HEK293 (cell line): ENCODE results near the gene DLX3.
A peak's percentile ranks its signal among the peaks of the same experiment; 100 is the strongest.

ENCODE experiments used
- CTCF ChIA-PET: fragments of 350-600 bp; formaldehyde crosslinking; extraction: SDS; loops from one replicate; lab custom pipeline; 2021; ENCODE audit warnings: antibody characterized with exemption; lab: Yijun Ruan, JAX
- POLR2A ChIA-PET: fragments of 300-600 bp; formaldehyde crosslinking; extraction: SDS; loops from one replicate; lab custom pipeline; 2020; ENCODE audit warnings: antibody characterized with exemption, inconsistent platforms; lab: Yijun Ruan, JAX
- H3K27ac ChIP-seq: fragments of 200-500 bp; sonication (Bioruptor generic); 2 replicates; pipeline ENCODE4 v1.5.1; 2014; ENCODE audit warnings: low read depth, low read length, control low read depth, inconsistent platforms; ENCODE audit errors: extremely low read depth
- H3K36me3 ChIP-seq, 2 experiments: fragments of 200-500 bp in 1 of 2; sonication (Bioruptor generic) in 1 of 2; 1 replicate in 1 of 2; 2 replicates in 1 of 2; pipeline ENCODE4 v1.5.1; 2014 to 2017; ENCODE audit warnings: inconsistent platforms in 2 of 2, low read length in 2 of 2; ENCODE audit not compliant: control insufficient read depth in 2 of 2, insufficient read depth in 1 of 2
- H3K4me1 ChIP-seq: fragments of 200-500 bp; sonication (Bioruptor generic); 2 replicates; pipeline ENCODE4 v1.5.1; 2014; ENCODE audit warnings: mild to moderate bottlenecking, low read length, inconsistent platforms; ENCODE audit not compliant: control insufficient read depth, insufficient read depth
- H3K4me3 ChIP-seq: 2 replicates; pipeline ENCODE4 v1.5.1; 2011; ENCODE audit warnings: low read depth, mild to moderate bottlenecking, control low read depth, low read length, moderate library complexity
- H3K9me3 ChIP-seq: fragments of 200-500 bp; sonication (Bioruptor generic); 2 replicates; pipeline ENCODE4 v1.5.1; 2014; ENCODE audit warnings: low read depth, low read length, inconsistent platforms; ENCODE audit not compliant: control insufficient read depth, insufficient read depth
- EGR2 ChIP-seq: fragments of 450-650 bp; formaldehyde crosslinking; IDR thresholded peaks from 2 replicates; pipeline ENCODE4 v1.5.1; 2016; ENCODE audit warnings: low read depth, missing biosample characterization, missing genetic modification characterization
- GLIS1 ChIP-seq: fragments of 450-650 bp; formaldehyde crosslinking; IDR thresholded peaks from 2 replicates; pipeline ENCODE4 v1.5.1; 2016; ENCODE audit warnings: missing biosample characterization, missing genetic modification characterization
- HOXD13 ChIP-seq: sonication (generic); formaldehyde crosslinking; IDR thresholded peaks from 2 replicates; pipeline ENCODE4 v1.8.0; 2022; ENCODE audit warnings: missing genetic modification reagents, borderline replicate concordance
- MYNN ChIP-seq: fragments of 450-650 bp; formaldehyde crosslinking; IDR thresholded peaks from 2 replicates; pipeline ENCODE4 v1.5.1; 2016; ENCODE audit warnings: missing biosample characterization, missing genetic modification characterization, borderline replicate concordance
- ZBTB21 ChIP-seq: fragments of 450-650 bp; formaldehyde crosslinking; IDR thresholded peaks from 2 replicates; pipeline ENCODE4 v1.5.1; 2017; ENCODE audit warnings: missing biosample characterization, missing genetic modification characterization
- ZNF146 ChIP-seq: fragments of 450-650 bp; formaldehyde crosslinking; IDR thresholded peaks from 2 replicates; pipeline ENCODE4 v1.5.1; 2016; ENCODE audit warnings: missing biosample characterization, missing genetic modification characterization
- ZNF169 ChIP-seq: fragments of 450-650 bp; formaldehyde crosslinking; IDR thresholded peaks from 2 replicates; pipeline ENCODE4 v1.5.1; 2016; ENCODE audit warnings: missing biosample characterization, missing genetic modification characterization
- ZNF184 ChIP-seq: fragments of 450-650 bp; IDR thresholded peaks from 2 replicates; pipeline ENCODE4 v1.5.1; 2018; ENCODE audit warnings: missing biosample characterization, mild to moderate bottlenecking, missing genetic modification characterization
- ZNF223 ChIP-seq: fragments of 450-650 bp; formaldehyde crosslinking; IDR thresholded peaks from 2 replicates; pipeline ENCODE4 v1.5.1; 2016; ENCODE audit warnings: missing biosample characterization, missing genetic modification characterization
- ZNF23 ChIP-seq: fragments of 450-650 bp; formaldehyde crosslinking; IDR thresholded peaks from 2 replicates; pipeline ENCODE4 v1.5.1; 2016; ENCODE audit warnings: missing biosample characterization, missing genetic modification characterization, borderline replicate concordance
- ZNF335 ChIP-seq: fragments of 450-650 bp; formaldehyde crosslinking; conservative IDR thresholded peaks from 2 replicates; pipeline ENCODE4 v1.5.1; 2016; ENCODE audit warnings: missing biosample characterization, missing genetic modification characterization
- ZNF707 ChIP-seq: fragments of 450-650 bp; formaldehyde crosslinking; IDR thresholded peaks from 2 replicates; pipeline ENCODE4 v1.5.1; 2016; ENCODE audit warnings: missing biosample characterization, missing genetic modification characterization
- ZNF768 ChIP-seq: fragments of 450-650 bp; formaldehyde crosslinking; IDR thresholded peaks from 2 replicates; pipeline ENCODE4 v1.5.1; 2018; ENCODE audit warnings: missing biosample characterization, mild to moderate bottlenecking, missing genetic modification characterization
- TF ChIP-seq, protein P1 (sequence below): fragments of 450-650 bp; formaldehyde crosslinking; IDR thresholded peaks from 2 replicates; pipeline ENCODE4 v1.5.1; 2016; ENCODE audit warnings: missing biosample characterization, missing genetic modification characterization
- TF ChIP-seq, protein P2 (sequence below): fragments of 450-650 bp; formaldehyde crosslinking; IDR thresholded peaks from 2 replicates; pipeline ENCODE4 v1.5.1; 2016; ENCODE audit warnings: missing biosample characterization, missing genetic modification characterization
- TF ChIP-seq, protein P3 (sequence below): fragments of 450-650 bp; formaldehyde crosslinking; IDR thresholded peaks from 2 replicates; pipeline ENCODE4 v1.5.0; 2017; ENCODE audit warnings: missing biosample characterization, missing genetic modification characterization, borderline replicate concordance
- TF ChIP-seq, protein P4 (sequence below): fragments of 450-650 bp; formaldehyde crosslinking; IDR thresholded peaks from 2 replicates; pipeline ENCODE4 v1.5.1; 2016; ENCODE audit warnings: missing biosample characterization, missing genetic modification characterization

DLX3 gene

DNA sequence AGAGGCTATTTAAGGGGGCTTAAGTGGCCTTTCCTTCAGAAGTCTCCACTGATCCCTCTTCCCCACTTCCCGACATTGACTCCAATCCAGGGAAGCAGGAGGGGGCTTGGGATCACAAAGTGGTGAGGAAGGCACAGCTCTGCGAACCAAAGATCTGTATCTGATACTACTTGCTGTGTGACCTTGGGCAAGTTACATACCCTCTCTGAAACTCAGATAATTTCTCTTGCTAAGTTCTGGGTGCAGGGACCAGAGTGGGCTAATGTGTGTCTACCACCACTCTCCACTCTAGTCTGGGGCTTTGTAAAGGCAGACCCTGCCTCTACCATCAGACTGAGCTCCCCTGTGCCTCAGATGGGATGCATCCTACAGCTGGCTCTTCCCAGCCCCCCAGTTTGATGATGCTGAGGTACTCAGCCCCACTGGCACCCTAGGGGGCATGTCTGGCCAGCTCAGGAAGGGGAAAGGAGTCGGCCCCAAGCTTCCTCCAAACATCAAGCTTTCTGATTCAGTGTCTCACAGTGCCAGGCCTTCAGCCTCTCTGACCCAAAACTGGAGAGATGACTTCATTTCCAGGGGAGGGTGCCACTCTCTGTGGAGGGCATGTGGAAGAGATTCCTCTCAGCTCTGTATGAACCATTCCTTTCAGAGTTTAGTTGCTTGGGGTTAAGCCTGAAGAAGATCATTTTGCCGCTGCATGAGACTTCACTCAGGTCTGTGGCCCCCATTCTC, 15.1 kb downstream of the DLX3 start:
- CTCF ChIA-PET: interaction anchor here (0.6 to 9.1 kb wide), 9 partner anchors 9 to 342 kb away, joined by 3 to 112 read pairs (median 5); partner anchors contain the start of genes DLX3 and SLC35B1

DNA sequence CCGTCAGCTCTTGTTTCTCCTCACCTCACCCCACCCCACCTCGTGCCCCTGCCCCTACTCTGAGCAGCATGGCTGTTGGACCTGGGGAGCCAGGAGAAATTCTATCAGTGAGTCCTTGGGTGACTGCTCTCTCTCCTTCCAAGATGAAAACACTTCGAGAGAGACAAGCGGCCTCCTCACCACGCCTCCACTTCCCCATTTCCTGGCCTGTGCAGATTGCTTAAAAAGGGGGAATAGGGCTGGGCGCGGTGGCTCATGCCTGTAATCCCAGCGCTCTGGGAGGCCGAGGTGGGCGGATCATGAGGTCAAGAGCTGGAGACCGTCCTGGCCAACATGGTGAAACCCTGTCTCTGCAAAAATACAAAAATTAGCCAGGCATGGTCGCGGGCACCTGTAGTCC, 16.5 kb downstream of the DLX3 start:
- H3K27ac ChIP-seq: no peak overlapping the region
- peaks cover 35% of the 10 kb centered on the region for H3K4me1 ChIP-seq
- CTCF ChIA-PET: interaction anchor here (0.6 to 9.1 kb wide), 9 partner anchors 8 to 571 kb away, joined by 3 to 112 read pairs (median 4); partner anchors contain the start of gene DLX3
- TF ChIP-seq EGR2 (0 out of 2 replicates have a peak, but pooled peaks have one; percentile 11), ZNF335 (tag by site-specific recombination) (peak; percentile 17), ZNF184 (tag by site-specific recombination) (no peak)
- no peak overlapping the region for H3K4me3 ChIP-seq
- POLR2A ChIA-PET: interaction anchor here (0.6 to 2.7 kb wide), 5 partner anchors 11 to 542 kb away, joined by 3 to 8 read pairs (median 4); partner anchors contain the start of gene DLX3
- H3K36me3 ChIP-seq: peaks cover 0 to 6% of the 10 kb centered on the region in 2 experiments; a peak in 1 of 3 replicates
- H3K9me3 ChIP-seq: no peaks in the 10 kb centered on the region

More for the DNA sequence above, 15.1 kb downstream of the DLX3 start:
- TF ChIP-seq, protein P1, sequence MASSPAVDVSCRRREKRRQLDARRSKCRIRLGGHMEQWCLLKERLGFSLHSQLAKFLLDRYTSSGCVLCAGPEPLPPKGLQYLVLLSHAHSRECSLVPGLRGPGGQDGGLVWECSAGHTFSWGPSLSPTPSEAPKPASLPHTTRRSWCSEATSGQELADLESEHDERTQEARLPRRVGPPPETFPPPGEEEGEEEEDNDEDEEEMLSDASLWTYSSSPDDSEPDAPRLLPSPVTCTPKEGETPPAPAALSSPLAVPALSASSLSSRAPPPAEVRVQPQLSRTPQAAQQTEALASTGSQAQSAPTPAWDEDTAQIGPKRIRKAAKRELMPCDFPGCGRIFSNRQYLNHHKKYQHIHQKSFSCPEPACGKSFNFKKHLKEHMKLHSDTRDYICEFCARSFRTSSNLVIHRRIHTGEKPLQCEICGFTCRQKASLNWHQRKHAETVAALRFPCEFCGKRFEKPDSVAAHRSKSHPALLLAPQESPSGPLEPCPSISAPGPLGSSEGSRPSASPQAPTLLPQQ (tag by site-specific recombination): no peak
- TF ChIP-seq, protein P2, sequence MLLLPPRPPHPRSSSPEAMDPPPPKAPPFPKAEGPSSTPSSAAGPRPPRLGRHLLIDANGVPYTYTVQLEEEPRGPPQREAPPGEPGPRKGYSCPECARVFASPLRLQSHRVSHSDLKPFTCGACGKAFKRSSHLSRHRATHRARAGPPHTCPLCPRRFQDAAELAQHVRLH: peak; percentile 63
- TF ChIP-seq, protein P3, sequence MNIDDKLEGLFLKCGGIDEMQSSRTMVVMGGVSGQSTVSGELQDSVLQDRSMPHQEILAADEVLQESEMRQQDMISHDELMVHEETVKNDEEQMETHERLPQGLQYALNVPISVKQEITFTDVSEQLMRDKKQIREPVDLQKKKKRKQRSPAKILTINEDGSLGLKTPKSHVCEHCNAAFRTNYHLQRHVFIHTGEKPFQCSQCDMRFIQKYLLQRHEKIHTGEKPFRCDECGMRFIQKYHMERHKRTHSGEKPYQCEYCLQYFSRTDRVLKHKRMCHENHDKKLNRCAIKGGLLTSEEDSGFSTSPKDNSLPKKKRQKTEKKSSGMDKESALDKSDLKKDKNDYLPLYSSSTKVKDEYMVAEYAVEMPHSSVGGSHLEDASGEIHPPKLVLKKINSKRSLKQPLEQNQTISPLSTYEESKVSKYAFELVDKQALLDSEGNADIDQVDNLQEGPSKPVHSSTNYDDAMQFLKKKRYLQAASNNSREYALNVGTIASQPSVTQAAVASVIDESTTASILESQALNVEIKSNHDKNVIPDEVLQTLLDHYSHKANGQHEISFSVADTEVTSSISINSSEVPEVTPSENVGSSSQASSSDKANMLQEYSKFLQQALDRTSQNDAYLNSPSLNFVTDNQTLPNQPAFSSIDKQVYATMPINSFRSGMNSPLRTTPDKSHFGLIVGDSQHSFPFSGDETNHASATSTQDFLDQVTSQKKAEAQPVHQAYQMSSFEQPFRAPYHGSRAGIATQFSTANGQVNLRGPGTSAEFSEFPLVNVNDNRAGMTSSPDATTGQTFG (tag by site-specific recombination): no peak
- TF ChIP-seq GLIS1 (tag by site-specific recombination): no peak
- peak; percentile 94 for TF ChIP-seq ZNF768 (tag by site-specific recombination)
- no peak for TF ChIP-seq ZNF169 (tag by site-specific recombination)
- TF ChIP-seq ZBTB21 (tag by site-specific recombination): 0 out of 2 replicates have a peak, but pooled peaks have one; percentile 9
- TF ChIP-seq, protein P4, sequence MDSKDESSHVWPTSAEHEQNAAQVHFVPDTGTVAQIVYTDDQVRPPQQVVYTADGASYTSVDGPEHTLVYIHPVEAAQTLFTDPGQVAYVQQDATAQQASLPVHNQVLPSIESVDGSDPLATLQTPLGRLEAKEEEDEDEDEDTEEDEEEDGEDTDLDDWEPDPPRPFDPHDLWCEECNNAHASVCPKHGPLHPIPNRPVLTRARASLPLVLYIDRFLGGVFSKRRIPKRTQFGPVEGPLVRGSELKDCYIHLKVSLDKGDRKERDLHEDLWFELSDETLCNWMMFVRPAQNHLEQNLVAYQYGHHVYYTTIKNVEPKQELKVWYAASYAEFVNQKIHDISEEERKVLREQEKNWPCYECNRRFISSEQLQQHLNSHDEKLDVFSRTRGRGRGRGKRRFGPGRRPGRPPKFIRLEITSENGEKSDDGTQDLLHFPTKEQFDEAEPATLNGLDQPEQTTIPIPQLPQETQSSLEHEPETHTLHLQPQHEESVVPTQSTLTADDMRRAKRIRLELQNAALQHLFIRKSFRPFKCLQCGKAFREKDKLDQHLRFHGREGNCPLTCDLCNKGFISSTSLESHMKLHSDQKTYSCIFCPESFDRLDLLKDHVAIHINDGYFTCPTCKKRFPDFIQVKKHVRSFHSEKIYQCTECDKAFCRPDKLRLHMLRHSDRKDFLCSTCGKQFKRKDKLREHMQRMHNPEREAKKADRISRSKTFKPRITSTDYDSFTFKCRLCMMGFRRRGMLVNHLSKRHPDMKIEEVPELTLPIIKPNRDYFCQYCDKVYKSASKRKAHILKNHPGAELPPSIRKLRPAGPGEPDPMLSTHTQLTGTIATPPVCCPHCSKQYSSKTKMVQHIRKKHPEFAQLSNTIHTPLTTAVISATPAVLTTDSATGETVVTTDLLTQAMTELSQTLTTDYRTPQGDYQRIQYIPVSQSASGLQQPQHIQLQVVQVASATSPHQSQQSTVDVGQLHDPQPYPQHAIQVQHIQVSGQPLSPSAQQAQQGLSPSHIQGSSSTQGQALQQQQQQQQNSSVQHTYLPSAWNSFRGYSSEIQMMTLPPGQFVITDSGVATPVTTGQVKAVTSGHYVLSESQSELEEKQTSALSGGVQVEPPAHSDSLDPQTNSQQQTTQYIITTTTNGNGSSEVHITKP: 0 out of 2 replicates have a peak, but pooled peaks have one; percentile 27
- TF ChIP-seq ZNF146 (tag by site-specific recombination): no peak
- no peak for TF ChIP-seq HOXD13
- no peak for TF ChIP-seq MYNN (tag by site-specific recombination)
- TF ChIP-seq ZNF707 (tag by site-specific recombination): no peak
- TF ChIP-seq ZNF223 (tag by site-specific recombination): no peak
- no peak for TF ChIP-seq ZNF23 (tag by site-specific recombination)
- TF ChIP-seq, all 188 proteins: peak for 4
- Histone ChIP-seq H3K9me3 (no peaks in the 10 kb centered on the region), H3K36me3 (no peaks in the 10 kb centered on the region), H3K27ac (no peak overlapping the region), H3K4me3 (no peak overlapping the region), H3K4me1 (peaks cover 35% of the 10 kb centered on the region)
- POLR2A ChIA-PET: interaction anchor here (1.3 to 2.7 kb wide), 3 partner anchors 9 to 23 kb away, joined by 3 to 8 read pairs (median 4); partner anchors contain the start of gene DLX3
